ENCODE results near the gene CAPZB.

Gene CAPZB

DNA sequence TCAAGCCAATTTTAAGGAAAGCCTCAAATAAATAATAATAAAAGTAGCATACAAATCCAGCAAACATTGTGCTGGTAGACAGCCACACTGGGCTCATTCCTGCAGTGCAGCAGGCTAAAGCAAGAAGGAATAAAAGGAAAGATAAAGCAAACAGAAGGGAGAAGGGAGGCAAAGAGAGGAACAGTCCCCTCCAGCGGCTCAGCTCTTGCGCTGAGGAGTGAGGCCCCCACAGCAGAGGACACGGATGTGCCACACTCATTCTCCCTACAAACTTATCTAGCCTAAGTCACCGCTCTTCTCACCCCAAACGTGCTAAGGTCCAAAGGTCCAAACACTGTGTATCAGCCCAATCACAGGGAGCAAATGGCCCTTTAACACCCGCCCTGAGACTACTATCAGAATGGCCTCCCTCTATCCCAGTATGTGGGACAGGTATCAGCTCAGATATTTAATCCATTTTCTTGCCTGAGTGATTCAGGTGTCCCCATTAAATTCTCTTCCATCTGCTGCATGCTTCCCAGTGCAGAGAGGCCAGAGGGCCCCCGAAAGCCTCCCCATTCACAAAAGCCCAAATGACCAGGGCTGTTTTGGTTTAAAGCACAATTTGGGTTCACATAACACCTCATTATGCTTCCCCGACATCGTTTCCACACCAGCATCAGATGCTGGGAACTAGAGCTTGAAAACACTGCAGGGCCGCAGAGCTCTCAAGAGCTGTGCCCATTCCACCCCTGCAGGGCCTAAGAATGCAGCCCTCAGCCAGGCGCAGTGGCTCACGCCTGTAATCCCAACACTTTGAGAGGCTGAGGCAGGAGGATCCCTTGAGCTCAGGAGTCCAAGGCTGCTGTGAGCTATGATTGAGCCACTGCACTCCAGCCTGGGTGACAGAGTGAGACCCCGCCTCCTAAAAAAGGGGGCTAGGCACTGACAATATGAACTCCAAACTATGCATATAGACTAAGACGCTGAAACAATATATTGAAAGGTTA lies 17.8 kb downstream of the CAPZB start:
- DNase-seq, result no peak

DNA sequence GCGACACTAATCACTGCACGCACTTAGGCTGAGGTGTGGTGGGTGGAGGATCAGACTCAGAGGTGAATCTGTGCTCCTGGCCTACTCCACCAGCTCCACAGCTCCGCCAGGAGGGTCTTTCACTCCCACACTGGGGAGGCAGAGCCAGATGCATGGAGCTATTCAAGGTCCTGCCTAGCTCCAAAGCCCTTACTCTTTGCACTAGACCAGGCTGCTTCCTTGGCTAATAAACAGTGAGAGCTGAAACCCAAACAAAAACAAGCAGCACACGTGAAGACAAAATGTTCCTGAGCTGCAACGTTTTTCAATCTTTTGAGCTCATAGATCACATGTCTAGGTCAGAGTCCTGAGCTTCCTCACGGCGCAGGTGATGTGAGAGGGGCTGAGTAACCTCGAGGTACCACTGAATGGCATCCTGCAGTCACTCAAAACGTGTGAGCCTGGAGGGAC lies 19.2 kb downstream of the CAPZB start:
- no peak for DNase-seq

DNA sequence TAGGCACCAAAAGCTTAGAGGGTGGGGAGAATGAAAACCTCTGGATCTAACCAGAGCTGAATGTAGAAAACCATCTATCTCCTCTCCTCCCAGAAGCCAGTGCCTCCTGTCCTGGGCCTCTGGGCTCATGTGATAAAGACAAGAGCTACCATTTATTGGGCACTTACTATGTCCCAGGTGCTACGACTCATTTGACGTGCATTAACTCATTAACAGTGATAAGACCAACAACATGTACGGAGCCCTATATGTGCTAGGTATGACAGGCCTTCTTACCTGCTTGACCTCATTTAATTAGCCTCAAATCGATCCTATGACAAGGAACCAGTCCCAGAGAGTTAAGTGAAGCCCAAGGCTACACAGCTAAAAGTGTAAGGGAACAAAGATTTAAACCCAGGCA lies 19.7 kb downstream of the CAPZB start:
- no peak for DNase-seq

DNA sequence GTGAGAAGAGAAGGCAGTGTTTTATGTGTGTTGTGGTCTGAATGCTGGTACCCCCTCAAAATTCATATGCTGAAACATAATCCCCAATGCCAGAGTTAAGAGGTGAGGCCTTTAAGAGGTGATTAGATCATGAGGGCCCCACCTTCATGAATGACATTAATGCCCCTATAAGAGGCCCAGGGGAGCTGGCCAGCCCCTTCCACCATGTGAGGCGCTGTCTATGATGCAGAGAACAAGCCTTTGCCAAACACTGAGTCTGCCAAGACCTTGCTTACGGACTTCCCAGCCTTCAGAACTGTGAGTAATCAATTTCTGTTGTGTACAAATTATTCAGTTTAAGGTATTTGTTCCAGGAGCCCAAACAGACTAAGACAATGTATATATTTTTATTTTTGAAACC lies 20.2 kb downstream of the CAPZB start:
- no peak for DNase-seq

DNA sequence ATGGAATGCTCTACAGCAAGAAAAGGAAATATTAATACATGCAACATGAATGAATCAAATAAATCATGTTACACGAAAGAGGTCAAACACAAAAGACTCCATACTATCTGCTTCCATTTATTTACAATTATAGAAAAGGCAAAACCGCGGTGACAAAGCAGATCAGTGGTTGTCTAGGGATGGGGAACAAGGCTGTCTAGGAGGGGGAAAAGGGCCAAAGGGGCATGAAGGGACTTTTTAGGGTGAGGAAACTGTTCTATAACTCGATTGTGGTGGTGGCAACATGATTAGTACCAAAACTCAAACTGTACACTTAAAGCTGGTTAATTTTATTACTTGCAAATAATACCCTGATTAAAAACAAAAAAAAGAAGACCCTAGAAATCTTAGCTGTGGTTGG lies 20.6 kb downstream of the CAPZB start:
- no peak for DNase-seq

DNA sequence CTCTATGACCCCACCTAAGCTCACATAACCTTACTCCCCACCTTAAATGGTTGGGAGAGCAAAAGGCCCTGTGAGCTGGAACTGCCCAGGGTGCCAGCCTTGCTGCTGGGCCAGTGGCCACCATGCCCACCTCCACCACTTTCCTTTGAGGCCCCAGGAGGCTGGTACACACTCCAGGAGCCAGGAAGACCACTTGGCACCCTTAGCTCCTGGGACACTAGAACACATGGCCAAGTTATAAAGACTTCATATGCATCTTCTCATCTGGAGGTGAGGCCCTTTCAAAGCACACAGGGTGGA lies 21.9 kb downstream of the CAPZB start:
- DNase-seq, result no peak

DNA sequence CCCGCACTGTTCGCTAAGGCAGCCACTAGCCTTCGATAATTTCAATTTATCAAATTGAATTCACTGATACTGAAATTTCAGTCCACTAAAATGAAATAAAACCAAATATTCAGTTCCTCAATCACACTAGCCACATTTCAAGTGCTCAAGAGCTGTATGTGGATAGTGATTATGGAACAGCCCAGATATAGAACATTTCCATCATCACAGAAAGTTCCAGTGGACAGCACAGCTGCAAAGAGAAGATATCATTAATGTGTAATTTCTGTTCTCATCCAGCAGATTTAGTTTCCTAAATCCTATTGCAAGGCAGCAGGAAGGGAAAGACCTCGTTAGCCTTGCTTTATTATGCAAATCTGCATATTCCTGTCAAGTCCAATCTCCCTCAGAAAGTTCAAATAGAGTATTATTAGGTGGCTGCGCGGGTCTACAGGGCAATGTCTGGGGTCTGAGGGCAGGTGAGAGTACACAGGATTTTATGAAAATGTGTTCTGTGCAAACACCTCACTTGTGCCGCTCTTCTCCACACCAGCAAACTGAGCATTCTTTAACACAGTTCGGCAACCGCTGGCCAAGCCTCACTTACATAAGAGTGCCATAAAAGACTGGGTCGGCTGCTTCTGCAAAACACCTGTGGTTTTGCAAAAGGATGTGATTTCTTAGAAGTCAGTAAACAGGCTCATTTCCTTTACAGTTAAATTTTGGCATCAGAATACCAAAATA lies 22.4 kb downstream of the CAPZB start:
- peak; percentile 58 for DNase-seq

DNA sequence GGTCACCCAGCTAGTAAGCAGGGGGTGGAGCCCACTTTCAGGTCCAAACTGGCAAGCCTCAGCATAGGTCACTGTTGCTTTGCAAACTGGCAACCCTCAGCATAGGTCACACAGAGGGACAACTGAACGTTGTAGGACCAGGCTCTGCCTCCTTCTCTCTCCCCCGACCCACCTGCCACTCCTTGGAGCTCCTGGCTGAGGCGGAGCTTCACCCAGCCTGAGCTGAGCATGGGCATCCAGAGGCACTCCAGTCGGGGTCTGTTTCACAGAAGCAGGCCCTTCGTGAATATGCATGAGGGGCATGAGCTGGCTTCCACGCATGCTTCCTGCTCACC lies 24.2 kb downstream of the CAPZB start:
- no peak for DNase-seq

DNA sequence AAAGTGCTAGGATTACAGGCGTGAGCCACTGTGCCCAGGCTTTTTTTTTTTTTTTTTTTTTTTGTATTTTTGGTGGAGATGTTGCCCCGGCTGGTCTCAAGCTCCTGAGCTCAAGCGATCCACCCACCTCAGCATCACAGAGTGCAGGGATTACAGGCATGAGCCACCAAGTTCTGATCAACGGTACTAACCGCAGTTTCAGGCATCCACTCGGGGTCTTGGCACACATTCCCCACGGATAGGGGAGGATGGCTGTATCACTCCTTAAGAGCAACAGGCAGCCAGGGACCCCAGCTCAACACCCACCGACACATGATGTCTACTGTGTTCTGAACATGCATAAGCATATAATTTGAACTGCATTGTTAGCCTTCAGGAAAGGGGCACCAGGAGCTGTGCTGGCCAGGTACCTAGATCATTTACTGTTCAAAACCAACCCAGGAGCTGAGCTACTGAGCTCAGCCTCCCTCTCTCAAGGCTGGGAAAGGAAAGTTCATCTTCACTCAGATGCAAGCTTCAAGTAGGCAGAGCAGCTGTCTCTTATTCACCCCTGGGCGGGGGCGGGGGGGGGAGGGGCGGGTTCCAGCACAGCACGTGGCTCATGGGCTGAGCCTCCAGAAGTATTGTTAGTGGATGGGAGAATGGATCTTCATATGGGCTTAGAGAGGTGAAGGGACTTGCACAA lies 24.7 kb downstream of the CAPZB start:
- no peak for DNase-seq

DNA sequence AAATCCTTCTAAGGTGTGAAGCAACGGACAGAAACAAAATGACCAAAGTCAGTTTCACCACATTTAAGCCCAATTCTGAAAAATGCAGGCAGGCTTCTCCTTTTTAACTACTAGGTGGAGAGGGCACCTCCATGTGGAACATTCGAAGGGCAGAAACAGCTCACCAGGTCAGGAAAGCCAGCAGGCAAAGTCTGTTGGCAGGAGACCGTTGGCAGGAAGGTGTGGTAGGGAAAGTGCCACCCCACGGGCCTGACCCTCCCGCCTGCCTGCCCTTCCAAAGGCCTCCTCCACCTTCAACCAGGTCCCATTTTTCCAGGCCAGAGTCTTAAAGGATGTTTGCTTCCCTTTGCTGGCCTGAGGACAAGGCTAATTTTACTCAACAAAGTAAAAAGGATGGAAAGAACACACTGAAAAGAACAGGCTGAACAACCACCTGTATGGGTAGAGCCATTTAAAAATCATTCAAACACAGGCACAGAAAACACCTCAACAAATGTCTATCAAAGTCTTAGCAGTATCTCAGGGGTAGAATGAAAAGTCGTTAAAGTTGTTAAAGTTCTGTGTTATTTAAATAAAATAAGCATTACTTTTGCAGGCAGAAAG lies 26.4 kb downstream of the CAPZB start:
- DNase-seq, result no peak

DNA sequence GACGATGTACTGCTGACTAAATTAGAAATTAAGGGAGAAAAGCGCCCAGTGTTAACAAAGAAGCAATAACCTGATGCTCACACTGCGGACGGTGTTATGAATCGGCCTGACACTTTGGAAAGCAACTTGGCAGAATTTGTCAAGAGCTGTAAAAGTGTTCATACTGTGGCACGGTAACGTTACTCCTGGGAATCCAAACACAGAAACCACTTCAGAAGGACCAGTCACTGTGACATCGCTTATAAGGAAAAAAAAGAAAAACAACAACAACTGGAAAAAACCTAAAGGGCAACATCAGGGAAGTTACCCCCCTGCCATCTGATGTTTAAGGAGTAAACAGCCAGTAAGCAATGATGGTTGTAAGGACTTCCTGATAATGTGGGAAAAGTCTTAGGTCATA lies 27.7 kb downstream of the CAPZB start:
- no peak for DNase-seq

DNA sequence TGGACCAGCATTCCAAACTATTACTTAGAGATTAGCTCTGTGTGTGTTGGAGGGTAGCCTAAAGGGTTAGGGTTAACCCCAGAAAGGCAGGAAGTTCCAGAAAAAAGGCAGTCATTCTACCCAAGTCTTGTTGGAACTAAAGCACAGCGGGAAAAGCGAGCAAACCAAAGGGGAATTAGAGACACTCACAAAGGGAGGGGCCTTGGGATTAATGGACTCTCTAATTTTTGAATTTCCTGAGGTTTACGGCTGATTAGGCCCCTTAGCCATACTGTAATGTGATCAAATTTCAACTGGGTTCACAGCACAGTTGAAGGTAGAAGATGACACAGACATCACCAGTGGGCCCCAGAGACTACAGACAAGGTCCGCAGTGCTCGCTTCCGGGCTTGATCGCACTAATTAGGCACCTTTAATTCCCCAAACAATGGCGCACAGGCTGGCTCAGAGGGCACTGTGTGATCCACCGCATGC lies 28.3 kb downstream of the CAPZB start:
- no peak for DNase-seq

DNA sequence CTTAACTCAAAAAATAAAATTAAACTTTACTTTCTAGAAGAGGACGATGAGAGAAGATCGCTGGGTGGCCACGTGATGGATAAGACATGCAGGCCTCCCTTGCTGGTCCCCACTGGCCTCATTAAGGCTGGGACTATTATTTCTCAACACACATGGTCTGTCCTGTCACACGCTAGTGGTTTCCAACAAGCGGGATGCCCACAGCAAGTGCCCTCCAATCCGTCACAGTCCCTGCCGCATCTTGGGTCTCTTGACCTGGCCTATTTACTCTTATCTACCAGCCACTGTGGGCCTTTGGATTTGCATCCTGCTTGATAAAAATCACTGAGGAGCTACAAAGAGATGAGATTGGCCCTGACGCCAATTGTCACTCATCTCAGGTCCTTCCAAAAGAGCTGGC lies 30.0 kb downstream of the CAPZB start:
- DNase-seq, result no peak

DNA sequence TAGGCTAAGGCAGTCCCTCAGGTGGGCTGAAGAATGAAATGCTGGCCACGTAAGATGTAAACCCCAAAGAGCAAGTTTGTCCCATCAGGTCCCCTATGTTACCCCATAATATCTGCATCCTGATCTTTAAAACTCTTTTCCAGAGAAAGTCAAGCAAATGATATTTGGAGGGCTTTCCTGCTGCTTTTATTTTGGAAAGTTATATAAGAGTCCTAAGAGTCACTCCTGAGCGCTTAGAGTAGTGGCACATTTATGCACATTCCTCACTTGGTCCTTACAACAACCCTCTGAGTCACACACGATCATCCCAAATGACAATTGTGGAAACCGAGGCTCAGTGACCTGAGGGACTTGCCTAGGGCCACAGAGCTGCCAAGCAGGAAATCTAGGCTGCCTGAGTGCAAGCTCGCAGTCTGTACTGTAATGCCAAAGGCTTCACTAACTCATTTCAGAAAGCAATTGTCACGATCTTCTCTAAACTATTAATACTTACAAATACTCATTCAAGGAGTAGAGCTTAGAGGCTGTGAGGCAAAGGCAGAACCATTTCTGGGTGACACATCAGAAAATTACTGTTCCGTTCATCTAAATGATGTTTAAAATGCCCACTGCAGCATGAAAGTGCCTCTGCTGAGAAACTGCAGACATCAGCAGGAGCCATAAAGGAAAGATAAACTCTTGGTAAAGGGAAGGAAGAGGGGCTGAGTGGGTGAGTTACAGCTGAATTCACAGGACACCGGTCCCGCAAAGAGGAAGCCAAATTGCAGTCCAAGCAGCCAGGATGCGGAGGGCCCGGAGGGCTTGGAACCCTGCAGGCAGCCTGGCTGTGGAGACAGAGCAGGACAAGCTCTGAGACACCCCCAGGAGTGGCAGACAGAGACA lies 30.8 kb downstream of the CAPZB start:
- no peak for DNase-seq

DNA sequence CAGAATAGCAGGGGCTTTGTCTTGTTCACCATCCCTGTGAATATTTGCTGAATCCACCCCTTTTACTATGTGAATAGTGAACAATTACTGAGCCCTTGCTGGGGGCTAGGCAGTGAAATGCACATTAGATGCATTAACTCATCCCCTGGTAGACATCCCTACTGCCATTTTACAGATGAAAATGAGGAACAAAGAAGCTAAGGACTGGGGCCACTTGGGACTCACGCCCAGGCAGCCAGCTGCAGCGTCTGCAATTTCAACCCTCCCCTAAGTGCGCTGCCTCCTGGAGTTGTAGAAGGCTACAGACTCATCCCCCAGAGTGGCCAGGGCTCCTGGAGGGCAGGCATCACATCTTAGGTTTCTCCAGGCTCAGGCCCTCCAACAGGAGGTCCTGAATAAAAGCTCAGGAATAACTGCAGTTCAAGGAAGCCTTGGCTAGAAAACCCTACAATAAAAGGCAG lies 31.6 kb downstream of the CAPZB start:
- no peak for DNase-seq

DNA sequence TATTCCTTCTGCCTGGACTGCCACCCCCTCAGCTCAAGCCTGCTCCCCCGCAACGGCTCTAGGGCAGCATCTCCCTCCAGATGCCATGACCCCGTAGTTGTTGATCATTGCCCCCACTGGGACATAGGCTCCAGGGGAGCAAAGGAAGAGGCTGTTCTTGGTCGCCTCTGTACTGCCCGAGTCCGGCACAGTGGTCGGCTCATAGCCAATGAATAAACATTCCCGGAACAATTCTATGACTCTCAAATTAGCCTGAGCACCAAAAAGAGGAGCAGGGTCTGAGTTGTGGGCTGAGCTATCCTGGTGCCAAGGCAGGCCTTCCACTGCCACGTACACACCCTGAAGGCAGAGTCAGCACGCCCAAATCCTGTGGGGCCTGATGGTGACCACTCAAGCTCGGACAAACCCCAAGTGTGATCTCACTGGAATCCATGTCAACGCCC lies 33.1 kb downstream of the CAPZB start:
- DNase-seq, result no peak

DNA sequence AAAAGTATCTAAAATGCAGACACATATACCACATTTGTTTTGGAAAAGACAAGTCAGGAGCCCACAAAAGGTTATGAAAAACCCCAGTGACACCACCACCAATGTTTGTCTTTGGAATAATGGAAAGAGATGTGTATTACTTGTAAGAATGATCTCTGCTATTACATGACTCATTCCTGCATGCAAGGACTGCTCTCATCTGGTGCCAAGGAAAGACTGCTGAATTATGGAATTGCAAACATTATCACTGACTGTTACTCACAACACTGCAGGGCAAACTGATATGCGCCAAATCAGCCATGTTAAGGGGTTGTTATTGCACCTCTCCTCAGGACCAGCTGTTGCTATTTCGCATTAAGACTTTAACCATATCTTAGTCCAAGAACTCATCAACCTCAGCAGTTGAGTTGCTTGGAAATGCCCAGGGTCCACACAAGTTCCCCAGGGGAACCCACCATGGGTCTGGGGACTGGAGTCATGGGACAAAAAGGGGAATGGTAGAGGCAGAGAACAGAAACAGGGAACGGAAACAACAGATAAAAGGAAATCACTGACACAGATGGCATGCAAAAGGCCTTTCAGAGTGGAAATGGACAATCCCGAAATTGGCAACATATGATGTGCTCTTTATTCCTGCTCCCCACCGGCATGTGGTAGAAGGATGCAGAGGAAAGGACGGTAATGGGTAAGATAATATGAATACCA lies 34.4 kb downstream of the CAPZB start:
- DNase-seq, result no peak

DNA sequence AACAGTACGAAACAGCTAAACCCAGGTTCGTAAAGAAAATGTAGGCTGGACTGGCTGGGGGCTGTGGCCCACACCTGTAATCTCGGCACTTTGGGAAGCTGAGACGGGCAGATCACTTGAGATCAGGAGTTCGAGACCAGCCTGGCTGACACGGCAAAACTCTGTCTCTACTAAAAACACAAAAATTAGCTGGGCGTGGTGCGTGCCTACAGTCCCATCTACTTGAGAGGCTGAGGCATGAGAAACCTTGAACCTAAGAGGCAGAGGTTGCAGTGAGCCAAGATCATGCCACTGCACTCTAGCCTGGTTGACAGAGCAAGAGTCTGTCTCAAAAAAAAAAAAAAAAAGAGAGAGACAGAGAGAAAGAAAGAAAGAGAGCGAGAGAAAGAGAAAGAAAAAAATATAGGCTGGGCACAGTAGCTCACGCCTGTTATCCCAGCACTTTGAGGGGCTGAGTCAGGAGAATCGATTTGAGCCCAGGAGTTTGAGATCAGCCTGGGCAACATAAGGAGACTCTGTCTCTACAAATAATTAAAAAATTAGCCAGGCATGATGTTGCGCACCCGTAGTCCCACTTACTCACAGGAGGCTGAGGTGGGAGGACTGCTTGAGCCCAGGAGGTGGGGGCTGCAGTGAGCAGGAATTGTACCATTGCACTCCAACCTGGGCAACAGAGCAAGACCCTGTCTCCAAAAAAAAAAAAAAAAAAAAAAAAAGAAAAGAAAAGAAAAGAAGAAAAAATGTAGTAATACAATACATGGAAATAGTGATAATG lies 35.7 kb downstream of the CAPZB start:
- DNase-seq, result no peak

DNA sequence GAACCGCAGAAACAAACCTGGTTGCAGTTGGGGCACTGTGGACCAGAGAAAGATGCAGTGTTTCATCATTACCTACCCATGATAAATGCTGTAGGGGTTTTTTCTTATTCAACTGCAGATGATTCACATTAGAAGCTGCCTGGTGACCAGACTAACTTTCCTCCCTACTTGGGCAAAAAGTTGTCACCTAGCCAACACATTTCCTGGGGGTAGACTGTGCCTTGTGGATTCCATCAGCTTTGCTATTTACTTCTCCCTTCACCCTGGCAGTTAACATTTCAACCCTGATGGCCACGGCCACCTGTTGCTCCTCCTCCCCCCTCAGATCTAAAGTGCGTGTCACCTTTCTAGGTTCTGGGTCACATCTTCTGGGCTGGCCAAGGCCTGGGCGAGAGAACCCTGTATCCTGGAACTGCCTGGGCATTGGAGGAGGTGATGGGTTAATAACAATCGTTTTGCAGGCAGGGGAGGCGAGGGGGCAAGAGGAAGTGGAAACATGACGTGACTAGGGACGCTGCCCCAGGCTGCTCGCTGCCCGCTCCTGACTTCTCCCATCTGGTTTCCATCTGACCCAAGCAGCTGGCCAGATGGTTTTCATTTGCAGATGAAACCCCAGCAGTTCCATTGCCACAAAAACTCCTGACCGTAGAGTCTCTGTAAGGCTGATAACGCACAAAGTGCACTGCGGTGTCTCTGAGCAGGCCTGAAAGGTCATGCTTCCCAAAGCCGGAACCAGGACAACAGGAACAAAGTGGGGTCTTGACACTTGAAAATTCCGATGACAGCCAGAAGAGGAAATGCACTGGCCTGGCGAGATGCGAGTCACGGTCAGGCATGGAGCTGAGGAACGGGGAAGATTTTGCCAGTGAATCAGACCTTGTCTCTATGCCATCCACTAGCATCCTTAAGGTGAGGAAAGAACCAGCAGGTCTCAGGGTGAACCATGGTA lies 36.6 kb downstream of the CAPZB start:
- peak; percentile 31 for DNase-seq

Measured in activated CD8-positive, alpha-beta memory T cell treated with anti-CD3 and anti-CD28 coated beads, Interleukin-2, amount 50 U/mL, for 4 hours (primary cell).